GM21619 (cell line): Measurements from ENCODE around the gene OR7C1.
"Not testable (repeated sequence)": the region's sequence is repeated elsewhere in the genome, so short reads cannot be mapped to it uniquely, and the experiment has no call there.

Experiments used
- ATAC-seq: cut with Tn5 transposase; IDR thresholded peaks from one replicate; pipeline ENCODE4 v1.9.1; 2021; ENCODE audit not compliant: unreplicated experiment

OR7C1 gene

GRCh38 chr19:14768001-14768400, 67.0 kb downstream of the OR7C1 start:
- ATAC-seq, result no peak

- no peak for ATAC-seq
Measured at GRCh38 chr19:14767466-14767971, 67.5 kb downstream of the OR7C1 start.

DNA sequence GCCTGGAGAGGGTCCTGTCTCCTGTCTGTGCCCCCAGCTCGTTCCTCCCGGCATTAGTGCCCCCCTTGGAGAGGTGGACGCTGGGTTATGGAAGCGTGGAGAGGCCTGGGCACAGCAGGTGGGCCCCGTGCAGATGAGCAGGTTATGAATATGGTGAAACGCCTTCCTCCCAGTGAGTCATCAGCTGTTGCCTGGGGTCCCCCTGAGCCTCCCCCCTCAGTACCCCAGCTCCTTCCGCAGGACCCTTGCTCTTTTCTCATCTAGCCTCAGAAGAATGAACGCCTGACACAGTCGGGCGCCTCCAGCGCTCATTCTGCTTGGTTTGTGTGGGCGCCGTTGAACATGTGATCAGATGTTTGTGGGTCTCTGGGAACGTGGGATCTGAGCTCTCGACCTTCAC, 69.1 kb downstream of the OR7C1 start:
- not testable (repeated sequence) for ATAC-seq

DNA sequence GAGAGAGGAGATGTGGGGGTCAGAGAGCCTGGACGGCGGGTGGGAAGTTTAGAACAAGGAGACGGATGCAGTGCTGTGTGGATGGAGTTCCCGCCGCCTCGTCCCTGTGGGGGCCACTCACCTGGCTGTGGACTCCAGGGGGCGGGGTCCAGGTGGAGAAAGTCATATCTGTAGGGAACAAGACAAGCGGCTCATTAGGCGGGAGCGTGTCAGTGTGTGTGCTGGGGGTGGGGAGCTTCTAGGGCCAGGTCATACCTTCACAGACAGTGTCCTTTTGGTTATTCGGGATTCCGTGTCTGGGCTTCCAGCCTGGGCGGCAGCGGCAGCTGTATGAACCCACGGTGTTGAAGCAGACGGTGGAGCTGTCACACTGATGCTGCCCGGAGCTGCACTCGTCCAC, 69.6 kb downstream of the OR7C1 start:
- ATAC-seq, result not testable (repeated sequence)

DNA sequence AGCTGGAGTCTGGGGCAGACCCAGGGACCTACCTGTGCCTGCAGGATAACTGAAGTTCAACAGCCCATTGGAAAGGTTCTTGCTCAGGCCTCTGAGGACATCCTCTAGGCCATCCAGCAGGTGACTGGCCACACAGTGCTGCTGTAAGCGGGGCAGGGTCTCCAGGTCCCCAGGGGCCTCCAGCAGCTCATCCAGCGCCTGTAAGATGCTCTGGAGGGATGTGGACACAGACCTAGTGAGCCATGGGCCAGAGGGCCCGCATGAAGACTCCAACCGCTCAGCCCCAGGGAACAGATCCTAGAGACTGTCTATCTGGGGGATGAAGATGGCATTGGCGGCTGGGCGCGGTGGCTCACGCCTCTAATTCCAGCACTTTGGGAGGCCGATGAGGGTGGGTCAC, 70.6 kb downstream of the OR7C1 start:
- ATAC-seq, result no peak

DNA sequence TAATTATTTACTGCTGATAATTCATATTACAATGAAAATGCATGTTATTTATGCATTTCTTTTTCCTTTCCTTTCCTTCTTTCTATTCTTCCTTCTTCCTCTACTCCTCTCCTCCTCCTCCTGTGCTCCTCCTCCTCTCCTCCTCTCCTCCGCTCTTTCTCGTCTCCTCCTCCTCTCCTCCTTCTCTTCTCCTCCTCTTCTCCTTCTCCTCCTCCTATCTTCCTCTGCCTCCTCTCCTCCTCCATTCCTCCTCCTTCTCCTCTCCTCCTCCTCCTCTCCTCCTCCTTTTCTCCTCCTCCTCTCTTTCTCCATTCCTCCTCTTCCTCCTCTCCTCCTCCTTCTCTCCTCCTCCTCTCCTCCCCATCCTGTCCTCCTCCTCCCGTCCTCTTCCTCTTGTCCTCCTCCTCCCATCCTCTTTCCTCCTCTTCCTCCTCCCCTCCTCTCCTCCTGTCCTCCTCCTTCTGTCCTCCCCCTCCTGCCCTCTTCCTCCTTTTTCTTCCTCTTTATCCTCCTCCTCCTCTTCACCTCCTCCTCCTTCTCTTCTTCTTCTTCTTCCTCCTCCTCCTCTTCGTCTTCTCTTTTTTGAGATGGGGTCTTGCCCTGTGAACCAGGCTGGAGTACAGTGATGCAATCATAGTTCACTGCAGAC, 71.4 kb downstream of the OR7C1 start:
- no peak for ATAC-seq

DNA sequence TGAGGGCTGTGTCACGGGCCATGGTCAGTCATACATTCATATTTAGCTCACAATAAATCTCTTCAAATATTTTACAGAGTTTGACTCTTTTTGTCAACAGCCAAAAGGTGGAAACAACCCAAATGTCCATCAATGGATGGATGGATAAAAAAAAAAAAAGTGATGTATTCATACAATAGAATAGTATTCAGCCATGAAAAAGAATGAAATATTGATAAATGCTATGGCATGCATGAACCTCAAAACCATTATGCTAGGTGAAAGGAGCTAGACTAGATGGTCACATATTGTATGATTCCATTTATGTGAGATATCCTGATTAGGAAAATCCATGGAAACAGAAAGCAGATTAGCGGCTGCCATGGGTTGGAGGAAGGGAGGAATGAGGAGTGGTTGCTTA, 72.9 kb downstream of the OR7C1 start:
- ATAC-seq, result no peak

DNA sequence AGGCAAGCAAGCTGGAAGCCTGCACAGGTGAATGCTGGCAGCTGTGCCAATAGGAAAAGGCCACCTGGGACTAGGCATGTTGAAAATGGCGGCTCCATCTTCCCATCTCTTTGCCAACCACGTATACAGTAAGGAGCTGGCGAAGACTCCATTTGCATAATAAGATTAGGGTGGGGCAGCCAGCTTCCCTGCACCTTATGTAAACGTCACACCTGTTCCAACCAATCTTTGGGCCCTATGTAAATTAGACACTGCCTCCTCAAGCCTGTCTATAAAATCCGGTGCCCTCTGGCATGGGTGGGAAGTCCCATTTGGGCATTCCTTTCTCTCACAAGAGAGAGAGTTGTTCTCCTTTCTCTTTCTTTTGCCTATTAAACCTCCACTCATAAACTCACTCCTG, 73.4 kb downstream of the OR7C1 start:
- no peak for ATAC-seq

GRCh38 chr19:14758816-14759215, 76.2 kb downstream of the OR7C1 start:
- no peak for ATAC-seq

DNA sequence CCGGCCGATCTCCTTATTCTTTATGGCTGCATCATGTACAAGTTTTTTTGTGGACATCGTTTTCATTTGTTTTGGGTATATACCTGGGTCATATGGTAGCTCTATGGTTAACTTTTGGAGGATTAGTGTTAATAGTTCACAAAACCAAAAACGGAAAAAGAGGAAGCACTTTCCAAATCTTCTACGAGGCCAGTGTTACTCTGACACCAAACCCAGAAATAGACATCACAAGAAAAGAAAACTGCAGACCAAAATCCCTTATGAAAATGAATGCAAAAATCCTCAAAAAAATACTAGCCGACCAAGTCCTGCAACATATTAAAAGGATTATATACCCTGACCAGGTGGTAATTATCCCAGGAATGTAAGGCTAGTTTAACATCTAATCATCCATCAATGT, 86.4 kb downstream of the OR7C1 start:
- ATAC-seq, result no peak
